SU-DHL-6 (cell line): ENCODE data around the gene PHYHIPL.

Source experiments
- EZH2phosphoT487 ChIP-seq: fragments of 200-600 bp; sonication (generic), shearing (Covaris generic); conservative IDR thresholded peaks from 2 replicates; pipeline ENCODE4 v1.6.1; 2018; ENCODE audit warnings: mild to moderate bottlenecking, antibody characterized with exemption, low read length, moderate library complexity, mixed read lengths
- TF ChIP-seq, protein P1 (sequence below): fragments of 200-600 bp; sonication (generic); IDR thresholded peaks from one replicate; pipeline ENCODE4 v1.5.1; 2017; ENCODE audit warnings: antibody characterized with exemption, mild to moderate bottlenecking, low read length, moderate library complexity; ENCODE audit not compliant: insufficient read depth, poor library complexity, severe bottlenecking

- TF ChIP-seq, protein P1, sequence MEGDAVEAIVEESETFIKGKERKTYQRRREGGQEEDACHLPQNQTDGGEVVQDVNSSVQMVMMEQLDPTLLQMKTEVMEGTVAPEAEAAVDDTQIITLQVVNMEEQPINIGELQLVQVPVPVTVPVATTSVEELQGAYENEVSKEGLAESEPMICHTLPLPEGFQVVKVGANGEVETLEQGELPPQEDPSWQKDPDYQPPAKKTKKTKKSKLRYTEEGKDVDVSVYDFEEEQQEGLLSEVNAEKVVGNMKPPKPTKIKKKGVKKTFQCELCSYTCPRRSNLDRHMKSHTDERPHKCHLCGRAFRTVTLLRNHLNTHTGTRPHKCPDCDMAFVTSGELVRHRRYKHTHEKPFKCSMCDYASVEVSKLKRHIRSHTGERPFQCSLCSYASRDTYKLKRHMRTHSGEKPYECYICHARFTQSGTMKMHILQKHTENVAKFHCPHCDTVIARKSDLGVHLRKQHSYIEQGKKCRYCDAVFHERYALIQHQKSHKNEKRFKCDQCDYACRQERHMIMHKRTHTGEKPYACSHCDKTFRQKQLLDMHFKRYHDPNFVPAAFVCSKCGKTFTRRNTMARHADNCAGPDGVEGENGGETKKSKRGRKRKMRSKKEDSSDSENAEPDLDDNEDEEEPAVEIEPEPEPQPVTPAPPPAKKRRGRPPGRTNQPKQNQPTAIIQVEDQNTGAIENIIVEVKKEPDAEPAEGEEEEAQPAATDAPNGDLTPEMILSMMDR: no peak
- no peak for TF ChIP-seq EZH2phosphoT487
These were observed 29.8 kb downstream of the PHYHIPL start for GRCh38 chr10:59206204-59206720.
